GM13977 (cell line): ENCODE measurements around the gene KIF13A.

Experiments used
- DNase-seq: peaks from one replicate; pipeline ENCODE4 v3.0.0; 2012; ENCODE audit warnings: low spot score
- in situ Hi-C: fragments of 300-500 bp; cut with MboI; formaldehyde crosslinking; loops from one replicate; pipeline ENCODE4 v1.12.0; 2022; ENCODE audit warnings: low sequenced_read_pairs, low pct_unique_long_range_greater_than_20kb, mixed read lengths, inconsistent platforms; ENCODE audit not compliant: unreplicated experiment
- TF ChIP-seq, protein P1 (sequence below): IDR thresholded peaks from 2 replicates; pipeline ENCODE4 v1.5.1; 2012; ENCODE audit warnings: mild to moderate bottlenecking, control low read depth; ENCODE audit not compliant: insufficient read depth; ENCODE audit errors: extremely low read depth, missing control alignments

The KIF13A gene

DNA sequence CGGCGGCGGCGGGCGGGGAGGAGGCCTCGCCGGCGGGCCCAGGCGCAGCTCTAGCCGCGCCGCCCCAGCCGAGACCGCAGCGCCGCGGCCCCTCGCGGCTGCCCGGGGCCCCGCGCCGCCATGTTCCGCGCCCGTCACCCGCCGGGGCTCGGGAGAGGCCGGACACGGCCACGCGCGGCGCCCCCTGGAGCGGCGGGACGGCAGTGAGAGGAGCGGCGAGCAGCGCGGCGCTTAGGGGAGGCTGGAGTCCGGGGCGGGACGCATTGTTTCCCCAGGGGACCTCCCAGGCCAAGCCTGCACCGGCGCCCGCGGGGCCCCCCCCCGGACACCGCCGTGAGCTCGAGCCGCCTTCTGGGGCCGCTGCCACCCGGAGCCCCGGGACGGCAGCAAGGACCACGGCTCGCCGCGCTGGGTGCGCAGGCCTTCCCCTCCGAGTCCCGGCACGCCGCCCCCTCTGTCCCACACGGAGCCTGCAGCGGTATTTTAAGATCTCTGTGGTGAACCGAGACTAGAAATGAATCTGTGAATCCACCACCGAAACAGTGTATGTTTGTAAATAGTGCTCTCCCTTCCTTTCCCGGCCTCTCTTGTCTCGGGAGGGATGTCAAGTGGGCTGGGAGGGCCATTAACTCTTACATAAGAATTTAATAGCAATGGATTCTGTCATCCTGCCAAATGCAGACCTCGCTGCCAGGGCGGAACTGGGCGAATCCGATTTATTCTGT, 424 bp upstream of the KIF13A start:
- TF ChIP-seq, protein P1, sequence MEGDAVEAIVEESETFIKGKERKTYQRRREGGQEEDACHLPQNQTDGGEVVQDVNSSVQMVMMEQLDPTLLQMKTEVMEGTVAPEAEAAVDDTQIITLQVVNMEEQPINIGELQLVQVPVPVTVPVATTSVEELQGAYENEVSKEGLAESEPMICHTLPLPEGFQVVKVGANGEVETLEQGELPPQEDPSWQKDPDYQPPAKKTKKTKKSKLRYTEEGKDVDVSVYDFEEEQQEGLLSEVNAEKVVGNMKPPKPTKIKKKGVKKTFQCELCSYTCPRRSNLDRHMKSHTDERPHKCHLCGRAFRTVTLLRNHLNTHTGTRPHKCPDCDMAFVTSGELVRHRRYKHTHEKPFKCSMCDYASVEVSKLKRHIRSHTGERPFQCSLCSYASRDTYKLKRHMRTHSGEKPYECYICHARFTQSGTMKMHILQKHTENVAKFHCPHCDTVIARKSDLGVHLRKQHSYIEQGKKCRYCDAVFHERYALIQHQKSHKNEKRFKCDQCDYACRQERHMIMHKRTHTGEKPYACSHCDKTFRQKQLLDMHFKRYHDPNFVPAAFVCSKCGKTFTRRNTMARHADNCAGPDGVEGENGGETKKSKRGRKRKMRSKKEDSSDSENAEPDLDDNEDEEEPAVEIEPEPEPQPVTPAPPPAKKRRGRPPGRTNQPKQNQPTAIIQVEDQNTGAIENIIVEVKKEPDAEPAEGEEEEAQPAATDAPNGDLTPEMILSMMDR = peak; percentile 52
- in situ Hi-C loops = no loop called here
- DNase-seq = peak; percentile 83

DNA sequence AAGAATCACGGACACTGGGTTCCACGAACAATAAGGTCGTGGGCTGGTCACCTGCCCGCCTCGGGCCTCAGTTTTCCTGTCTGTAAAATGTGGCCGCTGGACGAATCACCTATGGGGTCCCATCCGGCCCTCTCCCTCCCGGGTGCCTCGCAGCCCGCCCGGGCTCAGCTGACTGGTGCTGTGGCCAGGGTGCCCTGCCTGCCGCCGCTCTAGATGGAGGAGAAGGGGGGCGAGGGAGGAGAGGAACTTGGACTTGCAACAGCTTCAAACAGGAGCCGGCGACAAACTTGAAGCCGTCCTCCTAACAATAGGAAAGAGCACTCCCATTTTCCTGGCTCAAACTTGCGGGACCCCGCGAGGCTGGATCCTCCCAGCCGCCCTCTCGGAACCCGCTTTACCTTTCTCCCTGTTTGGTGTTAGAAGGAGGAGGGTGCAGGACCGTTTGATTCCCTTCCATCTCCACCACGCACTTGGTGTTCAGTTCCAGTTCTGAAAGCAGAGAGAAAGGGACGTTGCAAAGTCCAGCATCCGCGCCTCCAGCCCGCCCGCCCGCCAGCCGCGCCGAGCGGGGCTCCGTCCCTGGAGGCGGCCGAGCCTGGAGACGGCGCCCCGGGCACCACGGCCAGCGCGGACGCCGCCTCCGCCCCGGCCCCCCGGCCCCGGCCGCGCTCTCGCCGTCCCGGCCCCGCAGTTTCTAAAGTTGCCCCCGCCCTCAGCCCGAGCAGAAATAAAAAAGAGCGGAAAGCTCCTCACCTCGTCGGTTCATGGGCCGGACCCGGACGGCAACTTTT, 584 bp downstream of the KIF13A start:
- in situ Hi-C loops = no loop called here
- DNase-seq = peak; percentile 58
- TF ChIP-seq, protein P1 = no peak

DNA sequence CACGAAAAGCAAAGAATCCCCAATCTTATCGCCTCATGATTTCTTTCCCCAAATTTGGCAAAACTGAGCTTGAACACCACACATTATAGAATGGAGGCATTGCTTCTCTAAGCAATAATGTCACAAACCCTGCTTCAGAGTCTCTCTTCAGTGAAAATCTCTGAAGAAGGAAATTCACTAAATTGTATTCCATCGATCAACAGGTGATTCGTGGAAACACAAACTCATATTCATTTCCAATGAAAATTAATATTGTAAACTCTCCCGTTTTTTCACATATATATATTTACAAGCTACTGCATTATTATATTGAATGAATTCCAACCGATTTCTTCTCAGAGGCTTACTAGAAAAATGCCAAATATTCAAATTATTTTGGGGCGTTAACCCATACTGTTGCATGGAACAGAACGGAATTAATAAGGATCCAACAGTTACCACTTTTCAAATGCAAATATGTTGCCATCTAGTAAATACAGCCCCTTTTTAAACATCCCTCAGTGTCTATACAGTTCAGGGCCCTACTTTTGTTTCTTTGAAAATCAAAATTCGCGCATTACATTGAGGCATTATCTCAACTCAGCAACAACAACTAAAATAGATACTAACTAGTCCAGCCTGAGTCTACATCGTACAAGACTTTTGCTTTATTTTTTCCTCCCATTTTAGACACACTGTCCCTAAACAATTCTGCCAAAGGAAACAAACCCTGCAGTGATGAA, 1.3 kb downstream of the KIF13A start:
- in situ Hi-C loops = no loop called here
- TF ChIP-seq, protein P1 = no peak
- DNase-seq = no peak

DNA sequence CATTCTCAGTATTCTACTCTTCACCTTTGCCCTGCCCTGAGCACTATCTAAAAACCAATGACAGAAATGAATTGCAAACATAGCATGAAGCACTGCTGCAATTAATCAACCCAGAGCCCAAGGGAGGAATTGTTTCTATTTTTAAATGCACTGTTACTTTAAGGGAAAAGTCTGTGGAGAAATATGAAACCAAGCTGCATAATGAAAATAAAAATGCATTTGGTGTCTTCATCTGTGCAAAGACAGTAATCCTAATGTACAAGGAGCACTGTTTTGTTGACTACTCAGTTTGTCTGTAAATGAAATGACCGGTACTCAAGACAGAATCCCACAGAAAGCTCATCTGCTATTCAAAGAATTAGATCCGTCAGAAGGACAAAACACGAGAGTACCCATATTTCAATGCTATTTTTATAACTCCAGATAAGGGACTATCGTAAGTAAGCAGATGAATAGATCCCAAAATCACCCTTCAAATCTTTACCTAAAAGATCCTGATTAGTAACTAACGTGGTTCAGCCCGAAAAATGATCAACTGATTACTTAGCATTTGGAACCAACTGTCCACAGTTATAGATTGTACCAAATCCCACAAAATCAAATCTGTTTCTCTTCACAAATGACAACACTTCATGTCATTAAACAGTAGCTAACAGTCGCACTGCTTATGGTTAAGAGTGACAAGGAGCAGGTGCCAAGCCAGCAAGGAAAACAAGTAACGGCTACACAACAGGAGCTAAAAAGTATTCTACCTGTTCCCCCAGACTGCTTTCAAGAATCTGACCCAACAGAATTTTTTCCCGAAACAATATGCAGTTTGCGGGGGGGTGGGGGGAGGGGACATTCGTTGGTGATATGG, 2.4 kb downstream of the KIF13A start:
- in situ Hi-C loops = no loop called here
- no peak for DNase-seq
- TF ChIP-seq, protein P1 = no peak

DNA sequence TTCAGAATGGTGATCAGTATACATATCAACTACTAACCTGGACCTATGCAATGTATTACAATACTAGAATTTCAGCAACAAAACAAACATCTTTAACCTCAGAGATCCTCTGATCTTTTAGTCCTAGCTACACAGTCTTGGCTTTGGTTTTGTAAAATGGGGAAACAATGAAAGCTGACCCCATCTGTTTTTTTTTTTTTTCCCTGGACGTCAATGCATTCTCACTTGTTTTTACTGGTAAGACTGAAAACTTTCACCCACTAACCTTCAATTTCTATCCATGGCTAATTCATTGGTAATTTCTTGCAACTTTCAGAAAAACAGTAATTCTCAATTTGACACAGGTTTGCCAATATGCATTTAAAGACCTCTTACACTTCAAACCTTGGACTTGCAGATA, 3.0 kb downstream of the KIF13A start:
- TF ChIP-seq, protein P1 = no peak
- DNase-seq = no peak
- in situ Hi-C loops = no loop called here

DNA sequence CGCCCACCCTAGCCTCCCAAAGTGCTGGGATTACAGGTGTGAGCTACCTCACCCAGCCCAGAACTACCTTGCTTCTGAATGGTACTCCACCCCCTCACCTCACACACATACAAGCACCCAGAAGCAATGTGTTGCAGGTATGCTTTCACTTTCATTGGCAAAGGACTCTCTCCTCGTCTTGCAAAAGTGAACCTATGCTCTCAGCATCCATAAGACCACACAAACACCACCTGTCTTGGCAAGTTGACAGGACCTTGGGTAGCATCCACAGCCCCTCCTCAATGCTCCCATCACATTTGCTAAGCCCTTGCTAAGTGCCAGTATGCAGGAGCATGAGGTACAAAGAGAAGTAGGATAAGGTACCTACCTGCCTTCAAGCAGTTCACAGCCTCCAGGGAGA, 3.7 kb downstream of the KIF13A start:
- in situ Hi-C loops = no loop called here
- DNase-seq = no peak
- TF ChIP-seq, protein P1 = no peak
